Left renal pelvis (tissue), 4 donors: Measurements from ENCODE around the gene CEBPB. TPM values are rescaled to one million over a fixed set of nuclear protein-coding genes. Genes with fewer than 3 reads are reported as not detected.
"Not testable (repeated sequence)": the region's sequence is repeated elsewhere in the genome, so short reads cannot be mapped to it uniquely, and the experiment has no call there.

Source experiments
- DNase-seq, 4 donors: peaks; one replicate each; pipeline ENCODE4 v3.0.0-alpha.2; 2013; ENCODE audit warnings: low read depth in 4 of 4, low spot score in 3 of 4
- polyA plus RNA-seq, 4 donors: library from polyadenylated mRNA; unstranded; fragments of 120-200 nt; gene quantifications; one replicate each; pipeline ENCODE4 v1.2.1, GENCODE V29; 2013; ENCODE audit not compliant: insufficient read length in 4 of 4

CEBPB gene
- polyA plus RNA-seq, 4 donors: 3.2 to 14.3 (median 5.4) TPM

- DNase-seq: peak in 1 of 4 donors; percentile 40
Observed at GRCh38 chr20:50191544-50192363, 1.1 kb downstream of the CEBPB start.

- peak in 3 of 4 donors; percentile 56 to 64 (median 60) for DNase-seq
Observed at GRCh38 chr20:50192364-50193198, 2.0 kb downstream of the CEBPB start.

GRCh38 chr20:50193199-50193835 is 2.7 kb downstream of the CEBPB start:
- no peak for DNase-seq

GRCh38 chr20:50193836-50194421 is 3.3 kb downstream of the CEBPB start:
- DNase-seq: no peak

- no peak for DNase-seq
Observed at GRCh38 chr20:50194422-50194830, 3.8 kb downstream of the CEBPB start.

- DNase-seq: no peak
Observed at GRCh38 chr20:50194831-50195523, 4.3 kb downstream of the CEBPB start.

- DNase-seq: no peak
Observed at GRCh38 chr20:50195524-50196120, 5.0 kb downstream of the CEBPB start.

GRCh38 chr20:50196248-50196647 is 5.6 kb downstream of the CEBPB start:
- DNase-seq: no peak

- no peak for DNase-seq
Observed at GRCh38 chr20:50196896-50197295, 6.3 kb downstream of the CEBPB start.

GRCh38 chr20:50197463-50198179 is 7.0 kb downstream of the CEBPB start:
- DNase-seq: no peak

GRCh38 chr20:50198180-50198666 is 7.6 kb downstream of the CEBPB start:
- DNase-seq: no peak

GRCh38 chr20:50198716-50199115 is 8.1 kb downstream of the CEBPB start:
- no peak for DNase-seq

- DNase-seq: no peak
Observed at GRCh38 chr20:50199703-50200102, 9.1 kb downstream of the CEBPB start.

GRCh38 chr20:50200482-50201104 is 10.0 kb downstream of the CEBPB start:
- DNase-seq: no peak

GRCh38 chr20:50201710-50202109 is 11.1 kb downstream of the CEBPB start:
- not testable (repeated sequence) for DNase-seq

GRCh38 chr20:50202677-50203076 is 12.0 kb downstream of the CEBPB start:
- no peak for DNase-seq

- DNase-seq: no peak
Observed at GRCh38 chr20:50203951-50204937, 13.6 kb downstream of the CEBPB start.
